Activated CD4-positive, alpha-beta T cell treated with anti-CD3 and anti-CD28 coated beads, Interleukin-2, amount 10 ng/mL, durations not matched to agents 24 days and 14 days (primary cell): ENCODE results near the gene P3H3. TPM values are rescaled to one million over a fixed set of nuclear protein-coding genes. Genes with fewer than 3 reads are reported as not detected.

Experiments used
- DNase-seq: peaks from one replicate; pipeline ENCODE4 v3.0.0; 2022
- H3K27ac Mint-ChIP-seq: one replicate; pipeline ENCODE4 v1.8.0; 2022; ENCODE audit warnings: mild to moderate bottlenecking, mixed read lengths
- H3K27me3 Mint-ChIP-seq: one replicate; pipeline ENCODE4 v1.8.0; 2022; ENCODE audit warnings: mixed read lengths
- H3K36me3 Mint-ChIP-seq: one replicate; pipeline ENCODE4 v1.8.0; 2022; ENCODE audit warnings: low read depth, mild to moderate bottlenecking, mixed read lengths
- H3K4me1 Mint-ChIP-seq: one replicate; pipeline ENCODE4 v1.8.0; 2021; ENCODE audit warnings: mixed read lengths
- H3K4me3 Mint-ChIP-seq: one replicate; pipeline ENCODE4 v1.8.0; 2022; ENCODE audit warnings: mild to moderate bottlenecking, moderate library complexity, mixed read lengths
- H3K9me3 Mint-ChIP-seq: one replicate; pipeline ENCODE4 v1.8.0; 2021; ENCODE audit warnings: mixed read lengths
- intact Hi-C: fragments of 100-400 bp; cut with micrococcal nuclease; formaldehyde crosslinking; loops from one replicate; pipeline ENCODE4 v1.15.1; 2023
- total RNA-seq: library from RNA; stranded (reverse); gene quantifications from 2 replicates; pipeline ENCODE4 v1.2.3, GENCODE V29; 2022

Gene P3H3
- total RNA-seq, 1 donor from 2014 or later, result 4.7 TPM

- no peak overlapping the region for H3K27ac Mint-ChIP-seq
- DNase-seq, result no peak
- H3K36me3 Mint-ChIP-seq, result peaks cover 3% of the 10 kb centered on the region
- H3K9me3 Mint-ChIP-seq, result no peaks in the 10 kb centered on the region
- H3K4me3 Mint-ChIP-seq, result no peak overlapping the region
- intact Hi-C loops, result loop anchor here (5.0 kb wide), 3 partner anchors 34 to 269 kb away; partner anchors contain the start of genes IFFO1 and PTMS
- peaks cover 32% of the 10 kb centered on the region for H3K4me1 Mint-ChIP-seq
- peaks cover 56% of the 10 kb centered on the region for H3K27me3 Mint-ChIP-seq
Measured at GRCh38 chr12:6826125-6826733, 2.0 kb upstream of the P3H3 start.

- no peaks in the 10 kb centered on the region for H3K9me3 Mint-ChIP-seq
- DNase-seq, result no peak
- H3K4me3 Mint-ChIP-seq, result peak overlapping the region; percentile 60
- H3K27ac Mint-ChIP-seq, result peak overlapping the region; percentile 38
- intact Hi-C loops, result loop anchor here (5.0 kb wide), 3 partner anchors 35 to 270 kb away; partner anchors contain the start of genes IFFO1 and PTMS
- peaks cover 2% of the 10 kb centered on the region for H3K36me3 Mint-ChIP-seq
- H3K4me1 Mint-ChIP-seq, result peaks cover 29% of the 10 kb centered on the region
- peaks cover 60% of the 10 kb centered on the region for H3K27me3 Mint-ChIP-seq
Measured at GRCh38 chr12:6826734-6827436, 1.3 kb upstream of the P3H3 start.

DNA sequence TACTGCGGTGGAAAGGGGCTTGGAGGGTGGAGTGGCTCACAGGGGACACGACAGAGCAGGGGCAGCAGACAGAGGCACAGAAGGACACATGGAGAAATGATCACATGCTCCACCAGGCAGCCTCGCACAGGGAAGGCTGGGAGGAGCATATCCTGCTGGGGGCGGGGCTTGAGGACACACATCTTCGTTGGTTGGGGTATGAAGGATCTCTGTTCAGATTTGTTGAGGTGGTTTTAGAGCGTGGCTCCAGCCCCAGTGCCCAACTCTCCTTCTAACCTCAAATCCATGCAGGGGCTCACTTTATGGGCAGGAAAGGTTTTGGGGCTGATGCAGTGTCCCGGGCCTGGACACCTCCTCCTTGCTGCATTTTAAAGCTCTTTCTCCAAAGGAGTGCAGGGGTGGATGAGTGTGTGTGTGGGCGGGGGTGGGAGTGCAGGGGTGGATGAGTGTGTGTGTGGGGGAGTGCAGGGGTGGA, 733 bp upstream of the P3H3 start:
- Mint-ChIP-seq H3K36me3 (peaks cover 2% of the 10 kb centered on the region), H3K27me3 (peaks cover 58% of the 10 kb centered on the region), H3K27ac (peak overlapping the region; percentile 38), H3K9me3 (no peaks in the 10 kb centered on the region), H3K4me1 (peaks cover 26% of the 10 kb centered on the region), H3K4me3 (peak overlapping the region; percentile 60)
- DNase-seq, result peak; percentile 85
- intact Hi-C loops, result loop anchor here (5.0 kb wide), 3 partner anchors 35 to 270 kb away; partner anchors contain the start of genes IFFO1 and PTMS

DNA sequence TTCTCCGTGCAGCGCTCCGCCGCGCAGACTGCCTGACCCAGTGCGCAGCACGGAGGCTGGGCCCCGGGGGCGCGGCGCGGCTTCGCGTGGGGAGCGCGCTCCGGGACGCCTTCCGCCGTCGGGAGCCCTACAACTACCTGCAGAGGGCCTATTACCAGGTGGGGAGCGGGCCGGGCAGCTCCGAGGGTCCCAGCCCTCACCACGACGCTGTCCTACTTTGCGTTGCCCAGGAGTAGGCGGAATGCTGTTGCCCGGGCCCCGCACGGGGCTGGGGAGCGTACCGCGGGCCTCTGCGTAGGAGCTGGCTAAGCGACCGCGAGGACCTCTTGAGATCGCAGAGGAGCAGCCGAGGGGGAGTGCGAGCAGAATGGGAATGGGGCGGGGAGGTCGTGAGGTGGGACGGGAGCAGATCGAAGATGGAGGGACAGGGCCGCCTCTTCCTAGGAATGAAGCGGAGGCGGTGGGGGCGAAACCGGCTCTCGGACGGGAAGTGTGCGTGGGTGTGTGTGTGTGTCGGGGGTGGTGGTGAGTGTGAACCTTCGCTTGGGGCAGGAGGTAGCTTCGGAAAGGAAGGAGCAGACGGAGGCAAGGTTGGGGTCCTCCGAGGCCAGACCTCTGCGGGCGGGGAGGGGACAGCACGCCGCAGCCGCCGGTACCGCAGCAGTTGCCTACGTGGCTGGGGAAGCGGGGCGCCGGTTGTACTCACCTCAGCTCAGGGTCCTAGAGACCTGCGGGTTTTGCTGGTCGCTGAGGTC, 751 bp downstream of the P3H3 start:
- peak; percentile 82 for DNase-seq
- H3K4me1 Mint-ChIP-seq, result peaks cover 26% of the 10 kb centered on the region
- H3K4me3 Mint-ChIP-seq, result peak overlapping the region; percentile 92
- peaks cover 50% of the 10 kb centered on the region for H3K27me3 Mint-ChIP-seq
- H3K36me3 Mint-ChIP-seq, result peaks cover 2% of the 10 kb centered on the region
- H3K27ac Mint-ChIP-seq, result peak overlapping the region; percentile 87
- intact Hi-C loops, result loop anchor here (5.0 kb wide), 3 partner anchors 37 to 272 kb away; partner anchors contain the start of genes IFFO1 and PTMS
- no peaks in the 10 kb centered on the region for H3K9me3 Mint-ChIP-seq

GRCh38 chr12:6829536-6830220, 1.5 kb downstream of the P3H3 start:
- peaks cover 47% of the 10 kb centered on the region for H3K27me3 Mint-ChIP-seq
- H3K36me3 Mint-ChIP-seq, result peaks cover 2% of the 10 kb centered on the region
- DNase-seq, result no peak
- intact Hi-C loops, result loop anchor here (5.0 kb wide), 3 partner anchors 37 to 272 kb away; partner anchors contain the start of genes IFFO1 and PTMS
- peaks cover 30% of the 10 kb centered on the region for H3K4me1 Mint-ChIP-seq
- H3K27ac Mint-ChIP-seq, result peak overlapping the region; percentile 87
- peak overlapping the region; percentile 92 for H3K4me3 Mint-ChIP-seq
- no peaks in the 10 kb centered on the region for H3K9me3 Mint-ChIP-seq

- H3K9me3 Mint-ChIP-seq, result no peaks in the 10 kb centered on the region
Measured at GRCh38 chr12:6830286-6830890, 2.2 kb downstream of the P3H3 start.

GRCh38 chr12:6830999-6831398, 2.8 kb downstream of the P3H3 start:
- peaks cover 24% of the 10 kb centered on the region for H3K4me1 Mint-ChIP-seq
- H3K27me3 Mint-ChIP-seq, result peaks cover 37% of the 10 kb centered on the region
- no peaks in the 10 kb centered on the region for H3K9me3 Mint-ChIP-seq

More at GRCh38 chr12:6830286-6830890, 2.2 kb downstream of the P3H3 start:
- intact Hi-C loops, result no loop called here
- no peak for DNase-seq
- H3K27me3 Mint-ChIP-seq, result peaks cover 40% of the 10 kb centered on the region
- peaks cover 2% of the 10 kb centered on the region for H3K36me3 Mint-ChIP-seq
- peaks cover 24% of the 10 kb centered on the region for H3K4me1 Mint-ChIP-seq
- peak overlapping the region; percentile 26 for H3K4me3 Mint-ChIP-seq
- no peak overlapping the region for H3K27ac Mint-ChIP-seq

DNA sequence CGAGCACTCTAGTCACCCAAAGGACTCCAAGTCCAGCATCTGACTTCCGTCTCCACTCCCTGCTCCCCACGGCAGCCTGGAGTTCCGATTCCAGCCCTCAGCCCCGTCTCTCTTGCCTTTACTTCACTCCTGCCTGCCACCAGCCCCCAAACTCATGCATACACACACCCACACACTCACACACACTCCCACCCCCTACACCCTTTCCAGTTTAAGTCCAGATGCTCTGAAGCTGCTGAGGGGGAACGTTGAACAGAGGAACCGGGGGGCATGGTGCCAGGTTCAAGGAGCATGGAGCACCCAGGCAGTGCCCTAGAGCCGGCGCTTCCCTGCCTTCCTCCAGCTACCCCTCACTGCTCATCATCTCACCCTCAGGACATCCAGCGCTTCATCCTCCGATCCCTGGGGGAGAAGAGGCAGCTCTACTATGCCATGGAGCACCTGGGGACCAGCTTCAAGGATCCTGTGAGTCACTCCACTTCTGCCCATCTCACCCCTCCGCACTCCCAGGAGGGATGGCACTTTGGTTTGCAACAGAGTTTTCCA, 3.3 kb downstream of the P3H3 start:
- no peak for DNase-seq
- Mint-ChIP-seq H3K27ac (no peak overlapping the region), H3K27me3 (peaks cover 34% of the 10 kb centered on the region), H3K4me1 (peaks cover 24% of the 10 kb centered on the region), H3K9me3 (no peaks in the 10 kb centered on the region), H3K4me3 (no peak overlapping the region), H3K36me3 (peaks cover 2% of the 10 kb centered on the region)
- intact Hi-C loops, result no loop called here

More at GRCh38 chr12:6830999-6831398, 2.8 kb downstream of the P3H3 start:
- H3K27ac Mint-ChIP-seq, result no peak overlapping the region
- DNase-seq, result no peak
- H3K4me3 Mint-ChIP-seq, result peak overlapping the region; percentile 26
- intact Hi-C loops, result no loop called here
- peaks cover 2% of the 10 kb centered on the region for H3K36me3 Mint-ChIP-seq

- no peak overlapping the region for H3K27ac Mint-ChIP-seq
- H3K27me3 Mint-ChIP-seq, result peaks cover 31% of the 10 kb centered on the region
- H3K4me1 Mint-ChIP-seq, result peaks cover 24% of the 10 kb centered on the region
- peaks cover 2% of the 10 kb centered on the region for H3K36me3 Mint-ChIP-seq
- H3K4me3 Mint-ChIP-seq, result no peak overlapping the region
- H3K9me3 Mint-ChIP-seq, result no peaks in the 10 kb centered on the region
- DNase-seq, result no peak
- intact Hi-C loops, result no loop called here
Measured at GRCh38 chr12:6832125-6832524, 3.9 kb downstream of the P3H3 start.

DNA sequence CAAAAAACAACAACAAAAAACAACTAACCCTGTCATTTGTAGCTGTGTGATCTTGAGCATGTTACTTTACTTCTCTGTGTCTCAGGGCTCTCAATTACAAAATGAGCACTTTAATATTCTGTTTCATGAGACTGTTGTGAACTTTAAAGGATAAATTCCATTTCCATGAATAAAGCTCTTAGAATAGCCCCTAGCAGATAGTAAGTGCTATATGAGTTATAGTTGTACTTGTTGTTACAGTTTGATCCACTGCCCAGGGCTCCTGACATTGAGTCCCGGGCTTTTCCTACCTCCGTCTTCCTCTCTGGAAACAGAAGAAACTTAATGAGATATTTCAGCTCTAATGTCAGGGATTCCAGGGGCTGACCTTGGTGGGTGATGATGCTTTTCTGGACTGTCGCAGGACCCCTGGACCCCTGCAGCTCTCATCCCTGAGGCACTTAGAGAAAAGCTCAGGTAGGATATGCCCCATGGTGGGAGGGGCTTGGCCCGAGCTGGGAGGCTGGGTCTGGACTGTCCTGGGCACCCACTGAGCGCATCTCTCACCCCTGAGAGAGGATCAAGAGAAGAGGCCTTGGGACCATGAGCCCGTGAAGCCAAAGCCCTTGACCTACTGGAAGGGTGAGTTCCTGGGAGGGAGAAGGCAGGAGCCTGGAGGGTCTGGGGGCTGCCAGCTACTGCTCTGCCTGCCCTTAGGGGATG, 5.1 kb downstream of the P3H3 start:
- Mint-ChIP-seq H3K4me1 (peaks cover 16% of the 10 kb centered on the region), H3K36me3 (peaks cover 2% of the 10 kb centered on the region), H3K27ac (no peak overlapping the region), H3K4me3 (no peak overlapping the region), H3K27me3 (peaks cover 23% of the 10 kb centered on the region), H3K9me3 (no peaks in the 10 kb centered on the region)
- intact Hi-C loops, result no loop called here
- no peak for DNase-seq

- DNase-seq, result no peak
- peak overlapping the region; percentile 9 for H3K27ac Mint-ChIP-seq
- H3K36me3 Mint-ChIP-seq, result no peaks in the 10 kb centered on the region
- no peaks in the 10 kb centered on the region for H3K9me3 Mint-ChIP-seq
- peaks cover 18% of the 10 kb centered on the region for H3K27me3 Mint-ChIP-seq
- H3K4me1 Mint-ChIP-seq, result peaks cover 11% of the 10 kb centered on the region
- no peak overlapping the region for H3K4me3 Mint-ChIP-seq
- intact Hi-C loops, result no loop called here
Measured at GRCh38 chr12:6834254-6834653, 6.0 kb downstream of the P3H3 start.

GRCh38 chr12:6834873-6835272, 6.7 kb downstream of the P3H3 start:
- H3K4me1 Mint-ChIP-seq, result peaks cover 7% of the 10 kb centered on the region
- no peaks in the 10 kb centered on the region for H3K36me3 Mint-ChIP-seq
- H3K27ac Mint-ChIP-seq, result no peak overlapping the region
- DNase-seq, result no peak
- H3K9me3 Mint-ChIP-seq, result no peaks in the 10 kb centered on the region
- no peak overlapping the region for H3K4me3 Mint-ChIP-seq
- intact Hi-C loops, result no loop called here
- H3K27me3 Mint-ChIP-seq, result peaks cover 18% of the 10 kb centered on the region
